Activated T-cell treated with anti-CD3 and anti-CD28 coated beads, Interleukin-2, amount 50 U/mL, for 1 hour (primary cell): ENCODE results near the gene TGFA.
"Not testable (repeated sequence)": the region's sequence is repeated elsewhere in the genome, so short reads cannot be mapped to it uniquely, and the experiment has no call there.

Source experiments
- DNase-seq: peaks from one replicate; pipeline ENCODE4 v3.0.0-alpha.2; 2020

The TGFA gene

GRCh38 chr2:70494293-70494886, 59.2 kb downstream of the TGFA start:
- DNase-seq: no peak

DNA sequence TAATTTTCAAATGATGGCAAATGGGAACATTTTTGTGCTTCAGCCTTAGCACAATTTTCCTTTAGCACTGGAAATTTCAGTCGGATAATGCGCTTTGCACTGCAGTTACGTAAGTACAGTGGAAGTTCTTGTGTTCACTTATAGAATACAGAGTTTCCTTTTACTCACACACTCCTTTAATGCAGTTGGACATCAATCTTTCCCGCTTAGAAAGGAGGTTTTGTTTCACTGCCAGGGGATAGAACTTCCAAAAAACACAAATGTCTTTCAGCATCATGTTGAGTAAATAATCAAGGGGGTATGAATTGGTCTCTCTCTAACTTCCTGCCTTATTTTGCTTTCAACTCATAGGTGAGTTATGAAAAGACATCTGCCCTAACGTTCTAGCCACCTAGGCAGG, 63.2 kb downstream of the TGFA start:
- no peak for DNase-seq

- DNase-seq: no peak
Measured at GRCh38 chr2:70489165-70489564, 64.5 kb downstream of the TGFA start.

DNA sequence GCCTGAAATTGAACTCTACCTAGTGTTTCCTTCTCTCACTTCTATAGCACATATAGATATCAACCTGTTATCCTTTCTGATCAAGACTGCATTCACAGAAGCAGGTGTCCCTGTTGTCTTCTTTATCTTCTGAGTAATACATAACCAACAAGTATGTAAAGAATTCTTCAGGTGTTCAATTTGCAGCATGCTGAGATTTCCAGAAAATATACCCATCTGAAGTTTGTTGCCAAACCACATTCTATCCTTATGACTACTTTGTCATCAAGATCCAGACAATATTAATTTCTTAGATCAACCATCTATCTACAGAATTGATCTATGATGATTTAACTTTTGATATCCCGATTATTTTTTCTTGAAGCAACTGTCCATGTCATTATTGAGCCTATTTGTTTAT, 69.5 kb downstream of the TGFA start:
- DNase-seq: no peak

- DNase-seq: no peak
Measured at GRCh38 chr2:70482401-70482800, 71.2 kb downstream of the TGFA start.

DNA sequence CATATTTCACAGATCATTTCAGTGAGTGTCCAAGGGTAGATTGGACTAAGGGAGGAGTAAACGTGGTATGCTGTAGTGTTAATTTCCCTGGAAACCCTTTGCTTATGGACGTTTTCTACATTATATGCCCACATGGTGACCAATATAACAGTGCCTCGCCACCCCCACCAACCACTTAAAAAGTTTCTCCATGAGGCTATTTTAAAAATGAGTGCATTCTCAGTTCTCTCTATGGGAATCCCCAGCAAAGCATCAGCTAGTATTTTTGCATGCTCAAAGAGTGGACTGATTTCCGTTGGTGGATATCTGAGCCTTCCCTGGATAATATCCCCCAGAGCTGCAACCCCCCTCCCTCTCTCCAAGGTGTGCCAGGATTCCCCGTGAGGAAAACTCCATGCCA, 73.2 kb downstream of the TGFA start:
- no peak for DNase-seq

DNA sequence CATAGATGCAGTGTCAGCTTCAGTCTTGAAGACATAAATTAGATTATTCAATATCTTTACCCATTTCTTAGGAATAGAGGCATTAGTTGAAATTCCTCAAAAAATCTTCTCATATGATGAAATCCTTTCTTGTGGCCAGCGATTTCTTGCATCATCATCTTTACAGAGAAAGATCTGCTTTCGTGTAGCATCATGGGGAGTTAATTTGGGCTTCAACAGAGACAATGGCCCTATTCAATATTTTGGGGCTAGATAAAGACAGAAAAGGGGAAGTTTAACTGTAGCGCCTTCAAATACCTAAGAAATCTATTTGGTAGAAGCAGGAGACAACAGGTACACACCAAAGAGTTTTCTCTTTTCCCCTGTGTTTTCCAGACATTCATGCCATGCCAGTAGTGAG, 73.8 kb downstream of the TGFA start:
- no peak for DNase-seq

GRCh38 chr2:70477441-70477844, 76.2 kb downstream of the TGFA start:
- DNase-seq: no peak

- no peak for DNase-seq
Measured at GRCh38 chr2:70475266-70475665, 78.4 kb downstream of the TGFA start.

- DNase-seq: no peak
Measured at GRCh38 chr2:70474256-70474848, 79.3 kb downstream of the TGFA start.

GRCh38 chr2:70473101-70473722, 80.4 kb downstream of the TGFA start:
- no peak for DNase-seq

GRCh38 chr2:70472221-70472890, 81.3 kb downstream of the TGFA start:
- DNase-seq: no peak

- no peak for DNase-seq
Measured at GRCh38 chr2:70471129-70471528, 82.5 kb downstream of the TGFA start.

DNA sequence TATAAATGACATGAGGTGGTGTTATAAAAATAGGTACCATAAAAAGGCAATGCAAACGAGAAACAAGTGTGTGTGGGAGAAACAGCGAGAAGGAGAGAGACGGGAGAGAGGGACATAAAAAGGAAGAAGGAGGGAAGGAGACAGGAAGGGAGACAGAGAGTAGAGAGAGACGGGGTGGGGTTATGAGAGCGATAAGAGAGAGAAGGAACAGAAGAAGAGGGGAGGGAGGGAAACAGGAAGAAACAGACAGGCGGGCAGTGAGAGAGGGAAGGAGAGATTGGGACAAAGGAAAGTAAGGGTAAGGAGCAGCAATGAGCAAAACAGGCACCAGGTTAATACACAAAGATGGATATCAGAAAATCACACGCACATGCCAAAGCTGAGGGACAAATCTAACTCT, 83.7 kb downstream of the TGFA start:
- DNase-seq: no peak

DNA sequence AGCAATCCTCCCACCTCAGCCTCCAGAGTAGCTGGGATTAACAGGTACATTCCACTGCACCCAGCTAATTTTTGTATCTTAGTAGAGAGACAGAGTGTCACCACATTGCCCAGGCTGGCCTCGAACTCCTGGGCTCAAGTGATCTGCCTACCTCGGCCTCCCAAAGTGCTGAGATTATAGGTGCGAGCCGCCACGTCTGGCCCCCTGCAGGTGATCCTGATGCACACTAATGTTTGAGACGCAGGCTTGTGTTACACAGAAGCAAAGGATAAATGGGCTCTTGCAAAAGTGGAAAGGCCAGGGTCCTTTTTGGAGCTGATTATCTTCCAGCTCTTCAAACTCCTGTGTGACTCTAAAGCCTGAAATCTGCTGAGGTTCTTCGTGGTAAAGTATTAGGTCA, 84.2 kb downstream of the TGFA start:
- DNase-seq: no peak

DNA sequence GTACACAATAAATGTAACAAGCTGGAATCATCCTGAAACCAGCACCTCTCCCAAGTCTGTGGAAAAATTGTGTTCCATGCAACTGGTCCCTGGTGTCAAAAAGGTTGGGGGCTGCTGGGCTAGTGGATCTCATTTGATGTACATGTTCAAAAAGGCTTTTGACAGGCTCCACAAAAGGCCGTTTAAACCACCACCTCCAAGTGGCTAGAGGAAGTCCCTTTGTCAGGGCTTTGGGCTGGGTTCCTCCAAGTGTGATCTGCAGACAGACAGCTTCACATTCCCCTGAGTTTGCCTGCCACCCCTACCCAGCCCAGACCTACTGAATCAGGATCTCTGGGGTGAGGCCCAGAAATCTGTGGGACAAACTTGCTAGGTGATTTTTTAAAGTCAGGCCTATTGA, 84.7 kb downstream of the TGFA start:
- DNase-seq: no peak

GRCh38 chr2:70467831-70468779, 85.5 kb downstream of the TGFA start:
- DNase-seq: no peak

GRCh38 chr2:70467237-70467636, 86.4 kb downstream of the TGFA start:
- no peak for DNase-seq

GRCh38 chr2:70466647-70467046, 87.0 kb downstream of the TGFA start:
- DNase-seq: not testable (repeated sequence)

DNA sequence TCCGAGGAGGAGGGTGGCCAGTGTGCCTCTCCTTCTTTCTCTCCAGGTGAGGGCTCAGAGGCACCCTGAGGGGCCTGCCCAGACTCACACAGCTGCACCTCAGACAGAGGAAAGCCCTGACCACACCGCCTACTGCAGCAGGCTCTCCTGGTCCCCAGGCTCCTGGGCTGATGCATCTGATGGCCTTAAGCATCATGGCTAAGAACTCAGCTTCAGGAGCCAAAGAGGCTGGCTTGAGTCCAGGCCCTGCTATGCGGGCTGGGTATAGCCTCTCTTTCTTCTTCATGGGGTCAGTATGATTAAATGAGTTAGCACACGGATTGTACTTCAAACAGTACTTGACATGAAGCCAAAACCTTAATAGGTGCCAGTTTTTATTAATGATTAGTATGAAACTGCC, 89.6 kb downstream of the TGFA start:
- DNase-seq: no peak

- DNase-seq: no peak
Measured at GRCh38 chr2:70463581-70463980, 90.0 kb downstream of the TGFA start.

- no peak for DNase-seq
Measured at GRCh38 chr2:70461981-70462876, 91.4 kb downstream of the TGFA start.
